HG03175 (cell line): Measurements from ENCODE around the gene STARD3.
"Not testable (repeated sequence)": the region's sequence is repeated elsewhere in the genome, so short reads cannot be mapped to it uniquely, and the experiment has no call there.

Experiments
- ATAC-seq: cut with Tn5 transposase; IDR thresholded peaks from one replicate; pipeline ENCODE4 v1.9.1; 2021; ENCODE audit warnings: mild to moderate bottlenecking, moderate library complexity; ENCODE audit not compliant: unreplicated experiment

Gene STARD3

GRCh38 chr17:39636927-39637736, at the start of gene STARD3:
Gene STARD3 (plus strand): TSS chr17:39637144. CDS start chr17:39653532, 16,388 bp downstream.
- ATAC-seq, result peak; percentile 69

- ATAC-seq, result not testable (repeated sequence)
These were observed 46.8 kb upstream of the STARD3 start for GRCh38 chr17:39590180-39590579.

- ATAC-seq, result no peak
These were observed 44.7 kb upstream of the STARD3 start for GRCh38 chr17:39591958-39592954.

GRCh38 chr17:39593371-39593770, 43.6 kb upstream of the STARD3 start:
- no peak for ATAC-seq

- ATAC-seq, result no peak
These were observed 41.6 kb upstream of the STARD3 start for GRCh38 chr17:39595294-39595693.

- ATAC-seq, result no peak
These were observed 40.9 kb upstream of the STARD3 start for GRCh38 chr17:39595928-39596510.

- ATAC-seq, result no peak
These were observed 40.2 kb upstream of the STARD3 start for GRCh38 chr17:39596543-39597267.

- no peak for ATAC-seq
These were observed 39.4 kb upstream of the STARD3 start for GRCh38 chr17:39597372-39598046.

- no peak for ATAC-seq
These were observed 38.9 kb upstream of the STARD3 start for GRCh38 chr17:39598047-39598481.

GRCh38 chr17:39598630-39599003, 38.3 kb upstream of the STARD3 start:
- ATAC-seq, result no peak

GRCh38 chr17:39599004-39599664, 37.8 kb upstream of the STARD3 start:
- no peak for ATAC-seq

- no peak for ATAC-seq
These were observed 37.2 kb upstream of the STARD3 start for GRCh38 chr17:39599665-39600231.

GRCh38 chr17:39600288-39600996, 36.5 kb upstream of the STARD3 start:
- no peak for ATAC-seq

- ATAC-seq, result no peak
These were observed 35.8 kb upstream of the STARD3 start for GRCh38 chr17:39600997-39601597.

- ATAC-seq, result no peak
These were observed 35.0 kb upstream of the STARD3 start for GRCh38 chr17:39601758-39602532.

- ATAC-seq, result no peak
These were observed 34.2 kb upstream of the STARD3 start for GRCh38 chr17:39602533-39603303.
